Measurements from ENCODE around the gene ALDH7A1.
A peak's percentile ranks its signal among the peaks of the same experiment; 100 is the strongest.

The ALDH7A1 gene

GRCh38 chr5:126544087-126544740 lies 50.8 kb downstream of the ALDH7A1 start:
- TF ChIP-seq CTCF (conservative IDR thresholded peaks at IDR 0.05; ENCODE audit: low read length): peak; percentile 63
- no peak overlapping the region for H3K4me3 ChIP-seq (ENCODE audit: low read length)
- peak; percentile 26 for DNase-seq (ENCODE audit: low read depth)

GRCh38 chr5:126543660-126544059 lies 51.4 kb downstream of the ALDH7A1 start:
- TF ChIP-seq CTCF (conservative IDR thresholded peaks at IDR 0.05; ENCODE audit: low read length): no peak
- H3K4me3 ChIP-seq (ENCODE audit: low read length): no peak overlapping the region
- no peak for DNase-seq (ENCODE audit: low read depth)

GRCh38 chr5:126543009-126543408 lies 52.0 kb downstream of the ALDH7A1 start:
- no peak overlapping the region for H3K4me3 ChIP-seq (ENCODE audit: low read length)
- no peak for DNase-seq (ENCODE audit: low read depth)
- TF ChIP-seq CTCF (conservative IDR thresholded peaks at IDR 0.05; ENCODE audit: low read length): no peak

GRCh38 chr5:126542441-126542840 lies 52.6 kb downstream of the ALDH7A1 start:
- no peak for TF ChIP-seq CTCF (conservative IDR thresholded peaks at IDR 0.05; ENCODE audit: low read length)
- no peak for DNase-seq (ENCODE audit: low read depth)
- H3K4me3 ChIP-seq (ENCODE audit: low read length): no peak overlapping the region

- H3K4me3 ChIP-seq (ENCODE audit: low read length): no peak overlapping the region
- TF ChIP-seq CTCF (conservative IDR thresholded peaks at IDR 0.05; ENCODE audit: low read length): no peak
- DNase-seq (ENCODE audit: low read depth): no peak
These were observed 54.4 kb downstream of the ALDH7A1 start for GRCh38 chr5:126540631-126541030.

GRCh38 chr5:126538579-126538978 lies 56.4 kb downstream of the ALDH7A1 start:
- no peak for DNase-seq (ENCODE audit: low read depth)
- H3K4me3 ChIP-seq (ENCODE audit: low read length): no peak overlapping the region
- TF ChIP-seq CTCF (conservative IDR thresholded peaks at IDR 0.05; ENCODE audit: low read length): no peak

GRCh38 chr5:126536874-126537273 lies 58.1 kb downstream of the ALDH7A1 start:
- TF ChIP-seq CTCF (conservative IDR thresholded peaks at IDR 0.05; ENCODE audit: low read length): peak; percentile 23; the same call in 1 of the 2 replicates
- no peak overlapping the region for H3K4me3 ChIP-seq (ENCODE audit: low read length)
- DNase-seq (ENCODE audit: low read depth): peak; percentile 8

All from AG10803 (cell line).